Measurements from ENCODE around the gene PLLP. TPM values are rescaled to one million over a fixed set of nuclear protein-coding genes. Genes with fewer than 3 reads are reported as not detected.

PLLP gene
- total RNA-seq, 1 donor from 2014 or later = 44.0 TPM

GRCh38 chr16:57235128-57236021 lies 49.1 kb downstream of the PLLP start:
- TF ChIP-seq POLR2AphosphoS5 (IDR thresholded peaks at IDR 0.05; ENCODE audit: insufficient read depth in 1 of 2, low read depth in 1 of 2) = no peak
- no peak for TF ChIP-seq CTCF (IDR thresholded peaks at IDR 0.05)
- no peak for TF ChIP-seq POLR2A (IDR thresholded peaks at IDR 0.05)
- Histone ChIP-seq H3K4me1 (peaks cover 11% of the 10 kb centered on the region), H3K9me3 (no peaks in the 10 kb centered on the region), H3K36me3 (peaks cover 0 to 57% of the 10 kb centered on the region in 2 donors), H3K4me3 (no peak overlapping the region), H3K27ac (no peak overlapping the region), H3K27me3 (no peaks in the 10 kb centered on the region)
- no peak for DNase-seq (ENCODE audit: extremely low spot score in 2 of 2)
- intact Hi-C loops (cut with DNase I) = no loop called here

- TF ChIP-seq CTCF (IDR thresholded peaks at IDR 0.05) = no peak
- TF ChIP-seq POLR2A (IDR thresholded peaks at IDR 0.05) = no peak
- no peak for TF ChIP-seq POLR2AphosphoS5 (IDR thresholded peaks at IDR 0.05; ENCODE audit: insufficient read depth in 1 of 2, low read depth in 1 of 2)
- no peak for DNase-seq (ENCODE audit: extremely low spot score in 2 of 2)
- Histone ChIP-seq H3K27me3 (no peaks in the 10 kb centered on the region), H3K9me3 (no peaks in the 10 kb centered on the region), H3K27ac (no peak overlapping the region), H3K4me3 (no peak overlapping the region), H3K4me1 (peaks cover 11% of the 10 kb centered on the region), H3K36me3 (peaks cover 0 to 64% of the 10 kb centered on the region in 2 donors)
- intact Hi-C loops (cut with DNase I) = no loop called here
These were observed 49.8 kb downstream of the PLLP start for GRCh38 chr16:57234707-57235092.

GRCh38 chr16:57233944-57234706 lies 50.3 kb downstream of the PLLP start:
- Histone ChIP-seq H3K4me1 (peaks cover 11% of the 10 kb centered on the region), H3K36me3 (peaks cover 0 to 67% of the 10 kb centered on the region in 2 donors), H3K27me3 (no peaks in the 10 kb centered on the region), H3K9me3 (no peaks in the 10 kb centered on the region), H3K4me3 (no peak overlapping the region), H3K27ac (no peak overlapping the region)
- TF ChIP-seq CTCF (IDR thresholded peaks at IDR 0.05) = no peak
- no peak for TF ChIP-seq POLR2AphosphoS5 (IDR thresholded peaks at IDR 0.05; ENCODE audit: insufficient read depth in 1 of 2, low read depth in 1 of 2)
- no peak for TF ChIP-seq POLR2A (IDR thresholded peaks at IDR 0.05)
- DNase-seq (ENCODE audit: extremely low spot score in 2 of 2) = no peak
- intact Hi-C loops (cut with DNase I) = no loop called here

- intact Hi-C loops (cut with DNase I) = no loop called here
- no peak for DNase-seq (ENCODE audit: extremely low spot score in 2 of 2)
- H3K36me3 ChIP-seq = peaks cover 0 to 87% of the 10 kb centered on the region in 2 donors
- H3K27me3 ChIP-seq = no peaks in the 10 kb centered on the region
- TF ChIP-seq POLR2AphosphoS5 (IDR thresholded peaks at IDR 0.05; ENCODE audit: insufficient read depth in 1 of 2, low read depth in 1 of 2) (no peak), POLR2A (IDR thresholded peaks at IDR 0.05) (no peak), CTCF (IDR thresholded peaks at IDR 0.05) (no peak)
- H3K4me1 ChIP-seq = peaks cover 11% of the 10 kb centered on the region
- no peak overlapping the region for H3K27ac ChIP-seq
- H3K9me3 ChIP-seq = no peaks in the 10 kb centered on the region
- H3K4me3 ChIP-seq = no peak overlapping the region
These were observed 52.6 kb downstream of the PLLP start for GRCh38 chr16:57231821-57232350.
